Esophagus muscularis mucosa (tissue), 4 donors: ENCODE results near the gene PFDN2.

Source experiments
- CTCF ChIP-seq, 3 experiments: fragments of 200-600 bp in 2 of 3; fragments of 450-650 bp in 1 of 3; sonication (generic) in 2 of 3; IDR thresholded peaks; one replicate each; pipeline ENCODE4 v1.5.1; 2017 to 2019; ENCODE audit warnings: antibody characterized with exemption in 3 of 3, mild to moderate bottlenecking in 2 of 3, moderate library complexity in 1 of 3
- EP300 ChIP-seq: sonication (generic); formaldehyde crosslinking; IDR thresholded peaks from one replicate; pipeline ENCODE4 v1.6.1; 2017; ENCODE audit warnings: antibody characterized with exemption
- POLR2AphosphoS5 ChIP-seq, 2 donors: sonication (generic); formaldehyde crosslinking; IDR thresholded peaks; one replicate each; pipeline ENCODE4 v1.6.1; 2017; ENCODE audit warnings: antibody characterized with exemption in 2 of 2

GRCh38 chr1:161145832-161146231 lies 28.0 kb upstream of the PFDN2 start:
- TF ChIP-seq POLR2AphosphoS5 (IDR thresholded peaks at IDR 0.05) (no peak), CTCF (IDR thresholded peaks at IDR 0.05) (no peak), EP300 (no peak)
